ENCODE data around the gene MIP.

Gene MIP

GRCh38 chr12:56488041-56488955 is 33.8 kb upstream of the MIP start, which contains the start of gene GLS2:
TSS of gene GLS2 (minus strand) at chr12:56488161. CDS start at chr12:56488118, 43 bp downstream.
- no peaks in the 10 kb centered on the region for H3K36me3 ChIP-seq
- H3K4me3 ChIP-seq (ENCODE audit: low read depth, low read length) = peak within 1 kb of the TSS; percentile 41
- H3K4me1 ChIP-seq = no peaks in the 10 kb centered on the region
- peak; percentile 40 for DNase-seq
- H3K27me3 ChIP-seq = peaks cover 66% of the 10 kb centered on the region
- TF ChIP-seq CTCF (IDR thresholded peaks at IDR 0.05; ENCODE audit: low read depth, low read length) = no peak
- H3K9me3 ChIP-seq = peaks cover 8% of the 10 kb centered on the region

GRCh38 chr12:56487448-56488040 is 33.1 kb upstream of the MIP start:
- H3K36me3 ChIP-seq = no peaks in the 10 kb centered on the region
- H3K9me3 ChIP-seq = peaks cover 8% of the 10 kb centered on the region
- no peak for TF ChIP-seq CTCF (IDR thresholded peaks at IDR 0.05; ENCODE audit: low read depth, low read length)
- peak overlapping the region; percentile 41 for H3K4me3 ChIP-seq (ENCODE audit: low read depth, low read length)
- no peaks in the 10 kb centered on the region for H3K4me1 ChIP-seq
- DNase-seq = peak; percentile 27
- peaks cover 66% of the 10 kb centered on the region for H3K27me3 ChIP-seq

GRCh38 chr12:56486694-56487093 is 32.2 kb upstream of the MIP start:
- H3K9me3 ChIP-seq = peaks cover 8% of the 10 kb centered on the region
- H3K36me3 ChIP-seq = no peaks in the 10 kb centered on the region
- H3K27me3 ChIP-seq = peaks cover 63% of the 10 kb centered on the region
- no peak for TF ChIP-seq CTCF (IDR thresholded peaks at IDR 0.05; ENCODE audit: low read depth, low read length)
- H3K4me1 ChIP-seq = no peaks in the 10 kb centered on the region
- DNase-seq = no peak
- H3K4me3 ChIP-seq (ENCODE audit: low read depth, low read length) = no peak overlapping the region

GRCh38 chr12:56484566-56484965 is 30.1 kb upstream of the MIP start:
- no peak overlapping the region for H3K4me3 ChIP-seq (ENCODE audit: low read depth, low read length)
- H3K9me3 ChIP-seq = peaks cover 8% of the 10 kb centered on the region
- H3K27me3 ChIP-seq = peaks cover 42% of the 10 kb centered on the region
- TF ChIP-seq CTCF (IDR thresholded peaks at IDR 0.05; ENCODE audit: low read depth, low read length) = no peak
- H3K4me1 ChIP-seq = no peaks in the 10 kb centered on the region
- DNase-seq = no peak
- H3K36me3 ChIP-seq = no peaks in the 10 kb centered on the region

GRCh38 chr12:56479625-56480024 is 25.2 kb upstream of the MIP start:
- no peaks in the 10 kb centered on the region for H3K9me3 ChIP-seq
- H3K4me1 ChIP-seq = no peaks in the 10 kb centered on the region
- H3K4me3 ChIP-seq (ENCODE audit: low read depth, low read length) = no peak overlapping the region
- TF ChIP-seq CTCF (IDR thresholded peaks at IDR 0.05; ENCODE audit: low read depth, low read length) = no peak
- H3K27me3 ChIP-seq = peaks cover 3% of the 10 kb centered on the region; the same call in 1 of the 2 replicates
- DNase-seq = no peak
- no peaks in the 10 kb centered on the region for H3K36me3 ChIP-seq

Measured in BE2C (cell line).